Measurements from ENCODE around the gene POLD3. TPM values are rescaled to one million over a fixed set of nuclear protein-coding genes. Genes with fewer than 3 reads are reported as not detected.

Gene POLD3
- total RNA-seq, 1 experiment from 2014 or later: 76.5 TPM

- POLR2A ChIA-PET (ENCODE audit: low non-redundant PET): interaction anchor here (0.6 kb wide), 1 partner anchor 127 kb away, joined by 3 read pairs; no protein-coding TSS in a partner anchor
- no peak for DNase-seq (ENCODE audit: low spot score)
- CTCF ChIA-PET: interaction anchor here (0.5 kb wide), 1 partner anchor 655 kb away, joined by 3 read pairs; no protein-coding TSS in a partner anchor
- no peaks in the 10 kb centered on the region for H3K9me3 ChIP-seq (ENCODE audit: low read depth, low read length, poor library complexity, severe bottlenecking)
- peaks cover 3% of the 10 kb centered on the region for H3K4me1 ChIP-seq (ENCODE audit: insufficient read depth, low read length, poor library complexity, severe bottlenecking)
- no peaks in the 10 kb centered on the region for H3K27me3 ChIP-seq (replicated peaks; ENCODE audit: insufficient read depth, low read depth, low read length, poor library complexity)
- peaks cover 48% of the 10 kb centered on the region for H3K36me3 ChIP-seq (ENCODE audit: insufficient read depth, low read length, poor library complexity, severe bottlenecking)
- BruUV-seq (replicated peaks): no TSS peak
- peak overlapping the region; percentile 93 for H3K27ac ChIP-seq (ENCODE audit: low read depth, low read length, poor library complexity, severe bottlenecking)
- TF ChIP-seq, protein P1, sequence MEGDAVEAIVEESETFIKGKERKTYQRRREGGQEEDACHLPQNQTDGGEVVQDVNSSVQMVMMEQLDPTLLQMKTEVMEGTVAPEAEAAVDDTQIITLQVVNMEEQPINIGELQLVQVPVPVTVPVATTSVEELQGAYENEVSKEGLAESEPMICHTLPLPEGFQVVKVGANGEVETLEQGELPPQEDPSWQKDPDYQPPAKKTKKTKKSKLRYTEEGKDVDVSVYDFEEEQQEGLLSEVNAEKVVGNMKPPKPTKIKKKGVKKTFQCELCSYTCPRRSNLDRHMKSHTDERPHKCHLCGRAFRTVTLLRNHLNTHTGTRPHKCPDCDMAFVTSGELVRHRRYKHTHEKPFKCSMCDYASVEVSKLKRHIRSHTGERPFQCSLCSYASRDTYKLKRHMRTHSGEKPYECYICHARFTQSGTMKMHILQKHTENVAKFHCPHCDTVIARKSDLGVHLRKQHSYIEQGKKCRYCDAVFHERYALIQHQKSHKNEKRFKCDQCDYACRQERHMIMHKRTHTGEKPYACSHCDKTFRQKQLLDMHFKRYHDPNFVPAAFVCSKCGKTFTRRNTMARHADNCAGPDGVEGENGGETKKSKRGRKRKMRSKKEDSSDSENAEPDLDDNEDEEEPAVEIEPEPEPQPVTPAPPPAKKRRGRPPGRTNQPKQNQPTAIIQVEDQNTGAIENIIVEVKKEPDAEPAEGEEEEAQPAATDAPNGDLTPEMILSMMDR (conservative IDR thresholded peaks at IDR 0.05; ENCODE audit: low read depth, low read length): no peak
- TF ChIP-seq EZH2 (IDR thresholded peaks at IDR 0.05; ENCODE audit: borderline replicate concordance, low read depth, low read length, poor library complexity, severe bottlenecking): no peak
- intact Hi-C loops (cut with micrococcal nuclease; ENCODE audit: unreplicated experiment): no loop called here
- peak overlapping the region; percentile 76 for H3K4me3 ChIP-seq (ENCODE audit: low read depth, low read length, poor library complexity, severe bottlenecking)
Observed at GRCh38 chr11:74593463-74593862, 1.1 kb downstream of the POLD3 start.

DNA sequence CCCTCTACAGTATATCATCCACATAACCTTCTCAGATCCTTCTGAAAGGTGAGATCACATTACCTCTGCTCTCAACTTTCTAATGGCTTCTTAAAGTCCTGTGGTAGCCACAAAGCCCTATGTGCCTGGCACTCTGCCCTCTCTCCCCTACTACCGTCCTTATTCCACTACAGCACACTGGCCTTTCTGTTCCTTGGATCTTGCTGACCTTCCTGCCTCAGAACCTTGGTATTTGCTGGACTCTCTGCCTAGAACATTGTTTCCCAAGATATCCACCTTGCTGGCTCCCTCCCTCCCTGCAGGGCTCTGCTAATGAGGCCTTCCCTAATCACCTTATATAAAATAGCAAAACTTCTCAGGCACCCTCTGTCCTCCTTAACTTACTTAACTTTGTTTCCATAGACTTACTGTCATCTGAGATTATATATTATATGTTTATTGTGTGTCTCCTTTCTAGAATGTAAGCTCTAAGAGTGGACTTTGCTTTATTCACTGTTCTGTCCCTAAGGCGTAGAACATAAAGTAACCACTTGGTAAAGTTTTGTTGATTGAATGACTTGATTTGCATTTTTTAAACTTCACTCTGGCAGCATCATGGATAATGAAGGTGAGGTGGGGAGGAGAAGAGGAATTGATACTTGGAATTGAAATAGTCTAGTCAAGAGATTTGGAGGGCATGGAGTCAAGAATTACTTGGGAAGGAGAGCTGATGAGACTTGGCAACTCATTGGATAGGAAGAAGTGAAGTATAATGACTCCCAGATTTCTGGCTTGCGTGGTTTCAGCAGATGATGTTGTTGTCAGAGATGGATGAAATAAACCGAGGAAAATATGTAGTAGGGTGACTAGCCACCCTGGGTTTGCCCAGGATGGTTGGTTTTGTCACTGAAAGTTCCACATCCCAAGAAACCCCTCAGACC is 10.5 kb downstream of the POLD3 start:
- CTCF ChIA-PET: no interaction called here

DNA sequence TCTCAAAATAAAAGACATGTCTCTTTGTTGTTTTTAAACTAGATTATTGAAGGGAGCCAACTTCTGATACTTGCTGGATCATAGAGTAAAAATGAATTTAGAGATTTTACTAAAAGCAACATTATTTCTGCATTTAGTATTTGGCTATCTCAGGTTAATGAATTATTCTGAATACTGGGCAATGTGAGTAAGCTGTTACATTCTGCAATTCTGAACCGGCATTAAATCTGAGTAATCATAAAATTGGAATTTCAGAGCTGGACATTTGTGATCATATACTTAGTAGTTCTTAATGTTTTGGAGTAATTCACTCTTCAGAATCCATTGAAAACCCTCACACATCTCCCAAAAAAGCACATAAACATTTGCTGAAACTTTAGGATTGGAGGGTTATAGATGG is 11.5 kb downstream of the POLD3 start:
- H3K9me3 ChIP-seq (ENCODE audit: low read depth, low read length, poor library complexity, severe bottlenecking): no peaks in the 10 kb centered on the region
- no peak overlapping the region for H3K27ac ChIP-seq (ENCODE audit: low read depth, low read length, poor library complexity, severe bottlenecking)
- ChIA-PET CTCF (interaction anchor here (0.5 kb wide), 1 partner anchor 33 kb away, joined by 3 read pairs; no protein-coding TSS in a partner anchor), POLR2A (ENCODE audit: low non-redundant PET) (no interaction called here)
- no peak for TF ChIP-seq EZH2 (IDR thresholded peaks at IDR 0.05; ENCODE audit: borderline replicate concordance, low read depth, low read length, poor library complexity, severe bottlenecking)
- BruUV-seq (replicated peaks): no TSS peak
- H3K4me1 ChIP-seq (ENCODE audit: insufficient read depth, low read length, poor library complexity, severe bottlenecking): no peaks in the 10 kb centered on the region
- intact Hi-C loops (cut with micrococcal nuclease; ENCODE audit: unreplicated experiment): no loop called here
- no peak overlapping the region for H3K4me3 ChIP-seq (ENCODE audit: low read depth, low read length, poor library complexity, severe bottlenecking)
- DNase-seq (ENCODE audit: low spot score): no peak
- H3K36me3 ChIP-seq (ENCODE audit: insufficient read depth, low read length, poor library complexity, severe bottlenecking): peaks cover 53% of the 10 kb centered on the region
- H3K27me3 ChIP-seq (replicated peaks; ENCODE audit: insufficient read depth, low read depth, low read length, poor library complexity): no peaks in the 10 kb centered on the region

More for the DNA sequence above, 10.5 kb downstream of the POLD3 start:
- Histone ChIP-seq H3K36me3 (ENCODE audit: insufficient read depth, low read length, poor library complexity, severe bottlenecking) (peaks cover 59% of the 10 kb centered on the region), H3K4me3 (ENCODE audit: low read depth, low read length, poor library complexity, severe bottlenecking) (no peak overlapping the region), H3K27ac (ENCODE audit: low read depth, low read length, poor library complexity, severe bottlenecking) (no peak overlapping the region), H3K9me3 (ENCODE audit: low read depth, low read length, poor library complexity, severe bottlenecking) (no peaks in the 10 kb centered on the region), H3K27me3 (replicated peaks; ENCODE audit: insufficient read depth, low read depth, low read length, poor library complexity) (no peaks in the 10 kb centered on the region), H3K4me1 (ENCODE audit: insufficient read depth, low read length, poor library complexity, severe bottlenecking) (no peaks in the 10 kb centered on the region)
- no peak for DNase-seq (ENCODE audit: low spot score)
- intact Hi-C loops (cut with micrococcal nuclease; ENCODE audit: unreplicated experiment): no loop called here
- POLR2A ChIA-PET (ENCODE audit: low non-redundant PET): no interaction called here
- TF ChIP-seq, protein P1 (conservative IDR thresholded peaks at IDR 0.05; ENCODE audit: low read depth, low read length): no peak
- no TSS peak for BruUV-seq (replicated peaks)
